ENCODE data around the gene PWWP2B.

PWWP2B gene

DNA sequence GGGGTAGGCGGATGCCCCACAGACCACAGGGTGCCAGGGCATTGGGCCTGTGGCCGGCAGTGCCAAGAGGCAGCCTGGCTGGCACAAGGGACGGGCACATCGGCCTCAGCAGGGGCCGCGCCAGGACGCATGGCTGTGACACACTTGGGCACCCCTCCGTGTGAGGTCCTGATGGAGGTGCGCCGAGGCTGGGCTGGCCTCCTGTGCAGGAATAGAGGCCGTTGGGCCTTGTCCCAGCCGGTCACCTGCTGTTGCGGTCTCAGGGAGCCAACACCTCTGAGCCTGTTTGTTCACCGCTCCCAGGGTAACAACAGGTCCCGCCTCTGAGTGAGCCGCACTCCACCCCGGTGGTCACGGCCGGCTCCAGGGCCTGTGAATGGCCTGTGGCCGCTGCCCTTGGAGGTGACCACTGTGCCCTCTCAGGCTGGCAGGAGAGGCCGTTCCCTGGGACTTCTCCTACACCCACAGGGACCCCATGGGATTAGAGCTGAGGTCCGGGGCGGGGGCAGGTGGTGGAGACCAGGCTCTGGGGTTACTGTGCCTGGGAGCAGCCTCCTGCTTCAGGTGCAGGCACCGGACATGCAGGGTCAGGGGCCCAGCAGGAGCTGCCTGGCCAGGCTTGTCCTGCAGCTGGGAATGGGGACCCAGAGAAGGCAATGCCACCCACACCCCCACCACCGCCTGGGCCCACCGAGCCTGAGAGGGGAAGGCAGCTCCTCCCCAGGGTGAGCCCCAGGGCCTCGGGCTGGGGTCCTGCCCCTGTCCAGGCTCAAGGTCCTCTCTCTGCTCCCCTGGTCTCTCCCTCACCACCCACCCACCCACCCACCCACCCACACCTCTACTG is 12.0 kb downstream of the PWWP2B start:
- no peak for DNase-seq

DNA sequence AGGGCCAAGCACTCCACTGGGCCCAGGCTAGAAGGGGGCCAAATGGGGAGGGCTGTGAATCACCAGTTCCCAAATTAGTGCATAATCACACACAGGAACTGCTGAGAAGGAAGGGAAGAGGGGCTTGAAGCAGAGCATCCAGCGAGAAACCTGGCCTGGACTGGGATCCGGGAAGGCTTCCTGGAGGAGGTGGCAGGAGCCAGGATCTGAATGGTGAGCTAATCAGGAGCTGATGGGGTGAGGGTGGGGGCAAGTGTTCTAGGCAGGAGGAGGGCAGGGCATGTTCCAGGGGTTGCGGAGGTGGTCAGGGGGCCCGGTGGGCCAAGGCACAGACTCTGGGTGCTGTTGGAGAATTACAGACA is 12.6 kb downstream of the PWWP2B start:
- DNase-seq: no peak

DNA sequence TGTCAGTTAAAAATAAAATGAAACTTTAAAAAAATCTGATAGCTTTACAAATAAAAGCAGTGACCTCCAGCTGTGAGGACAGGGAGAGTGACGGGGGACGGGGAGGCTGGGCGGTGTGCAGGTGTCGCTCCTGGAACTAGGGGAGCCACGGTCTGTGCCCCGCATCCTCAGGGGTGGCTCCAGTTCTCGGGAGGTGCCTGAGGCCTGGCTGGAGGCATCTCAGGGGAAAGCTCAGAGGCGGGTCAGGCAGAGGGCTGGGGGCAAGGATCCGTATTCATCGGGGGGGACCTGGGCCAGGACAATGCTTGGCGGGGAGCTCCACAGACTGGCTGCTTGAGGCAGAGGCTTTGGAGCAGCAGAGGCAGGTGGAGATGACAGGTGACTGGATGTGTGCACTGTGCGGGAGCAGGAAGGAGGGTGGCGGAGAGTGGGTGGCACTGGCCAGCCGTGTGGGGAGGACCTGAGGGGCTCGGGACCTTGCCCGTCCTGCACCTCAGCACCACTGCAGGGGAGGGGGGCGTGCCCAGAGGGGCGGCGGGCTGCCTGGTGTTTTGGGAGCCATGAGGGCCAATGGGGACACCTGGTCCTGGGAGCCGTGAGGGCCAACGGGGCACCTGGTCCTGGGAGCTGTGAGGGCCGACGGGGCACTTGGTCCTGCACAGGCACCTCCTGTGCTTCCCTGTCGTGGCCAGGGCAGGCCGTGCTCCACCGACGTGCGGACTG is 13.2 kb downstream of the PWWP2B start:
- DNase-seq: no peak

DNA sequence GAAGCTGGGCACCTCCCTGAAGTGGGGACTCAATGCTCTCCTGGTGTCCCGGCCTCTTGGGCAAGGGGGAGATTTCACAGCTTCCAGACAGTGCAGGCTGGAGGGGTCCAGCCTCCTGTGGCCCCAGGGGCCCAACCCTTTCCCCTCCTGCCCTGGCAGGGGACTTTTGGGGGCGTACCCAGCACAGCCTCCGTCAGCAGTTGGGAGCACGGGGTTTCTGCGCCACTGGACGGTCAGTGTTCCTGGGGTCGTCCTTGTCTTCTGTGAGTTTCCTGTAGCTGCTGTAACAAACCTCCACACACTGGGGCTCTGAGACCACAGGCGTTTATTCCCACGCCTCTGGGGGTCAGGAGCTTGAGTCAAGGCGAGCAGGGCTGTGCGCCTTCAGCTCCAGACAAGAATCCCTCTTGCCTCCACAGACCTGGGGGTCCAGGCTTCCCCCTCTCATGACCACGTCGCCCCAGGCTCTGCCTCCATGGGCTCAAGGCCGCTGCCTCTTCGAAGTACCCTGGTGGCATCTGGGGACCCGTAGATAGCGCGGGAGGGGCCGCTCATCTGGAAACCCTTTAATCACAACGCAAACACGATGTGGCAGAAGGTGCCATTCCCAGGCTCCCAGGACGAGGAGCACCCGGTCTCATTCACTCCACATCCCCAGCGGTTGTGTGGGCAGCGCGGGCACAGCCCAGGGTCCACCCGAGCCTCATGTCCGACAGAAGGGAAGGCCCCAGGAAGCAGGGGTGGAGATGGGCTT is 14.0 kb downstream of the PWWP2B start:
- DNase-seq: no peak

DNA sequence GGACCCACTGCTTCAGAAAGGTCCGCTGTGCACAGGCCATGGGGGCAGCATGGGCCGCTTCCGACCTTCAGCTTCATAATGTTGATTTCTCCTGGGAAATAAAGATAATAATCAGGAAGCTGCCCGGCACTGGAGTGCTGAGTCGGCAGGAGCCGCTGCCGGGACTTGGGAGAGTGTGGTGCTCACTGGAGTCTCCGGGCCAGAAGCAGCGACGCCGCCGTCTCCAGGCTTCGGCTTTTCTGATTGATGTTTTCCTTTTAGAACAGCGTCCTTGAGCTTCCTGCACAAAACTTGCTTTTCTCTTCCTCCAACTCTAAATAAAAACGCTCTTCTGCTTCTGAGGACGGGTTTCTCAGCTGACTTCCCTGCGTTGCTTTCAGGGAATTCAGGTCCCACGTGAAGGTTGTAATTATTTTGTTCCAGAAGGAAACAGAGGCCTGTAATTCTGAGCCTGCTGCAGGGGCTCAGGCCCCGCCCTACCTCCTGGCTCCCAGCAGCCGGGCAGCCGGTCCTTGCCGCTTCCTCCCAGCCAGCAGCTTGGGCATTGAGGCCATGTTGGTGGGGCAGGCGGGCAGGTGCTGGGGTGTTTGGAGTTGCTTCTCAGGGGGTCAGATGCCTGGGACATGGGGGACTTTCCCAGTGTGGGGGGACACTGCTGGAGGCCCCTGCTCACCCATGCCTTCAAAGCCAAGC is 14.7 kb downstream of the PWWP2B start:
- no peak for DNase-seq

DNA sequence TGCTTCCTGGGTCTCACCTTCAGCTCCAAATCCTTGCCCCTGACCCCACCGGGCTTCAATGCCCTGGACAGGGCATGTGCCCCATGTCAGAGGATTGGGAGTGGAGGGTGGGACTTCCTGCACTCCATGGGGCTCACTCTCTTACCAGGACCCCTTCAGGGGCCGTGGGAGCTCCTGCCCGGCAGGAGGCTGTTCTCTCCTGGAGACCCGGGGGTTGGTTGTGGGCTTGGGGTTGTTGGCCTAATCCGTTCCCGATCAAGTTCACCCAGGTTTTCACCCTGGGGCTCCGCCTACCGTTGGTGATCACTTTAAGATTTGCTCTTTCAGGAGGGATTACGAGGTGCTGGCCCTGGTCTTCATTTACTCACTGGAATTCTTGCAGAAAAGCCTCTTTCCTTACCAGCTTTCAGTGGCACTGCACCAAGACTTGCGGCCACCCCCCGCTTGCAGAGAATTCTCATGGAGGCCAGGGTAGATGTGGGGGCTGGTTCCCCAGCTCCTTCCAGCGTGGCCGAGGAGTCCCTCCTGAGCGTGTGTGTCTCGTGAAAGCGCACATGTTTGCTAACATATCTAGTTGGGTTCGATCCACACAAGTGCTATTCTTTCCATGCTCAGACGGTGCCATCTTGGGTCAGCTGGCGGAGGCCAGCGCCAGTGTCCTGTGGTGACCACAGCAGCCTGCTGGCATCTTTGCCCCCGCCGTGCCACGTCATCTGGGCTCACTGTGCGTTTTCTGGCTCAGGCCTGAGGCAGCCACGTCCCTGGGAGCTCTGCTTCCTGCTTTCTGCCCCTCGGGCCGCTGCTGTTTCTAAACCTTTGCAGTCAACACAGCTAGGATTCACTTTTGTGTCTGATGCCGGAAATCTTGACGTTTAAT is 15.6 kb downstream of the PWWP2B start:
- DNase-seq: no peak

DNA sequence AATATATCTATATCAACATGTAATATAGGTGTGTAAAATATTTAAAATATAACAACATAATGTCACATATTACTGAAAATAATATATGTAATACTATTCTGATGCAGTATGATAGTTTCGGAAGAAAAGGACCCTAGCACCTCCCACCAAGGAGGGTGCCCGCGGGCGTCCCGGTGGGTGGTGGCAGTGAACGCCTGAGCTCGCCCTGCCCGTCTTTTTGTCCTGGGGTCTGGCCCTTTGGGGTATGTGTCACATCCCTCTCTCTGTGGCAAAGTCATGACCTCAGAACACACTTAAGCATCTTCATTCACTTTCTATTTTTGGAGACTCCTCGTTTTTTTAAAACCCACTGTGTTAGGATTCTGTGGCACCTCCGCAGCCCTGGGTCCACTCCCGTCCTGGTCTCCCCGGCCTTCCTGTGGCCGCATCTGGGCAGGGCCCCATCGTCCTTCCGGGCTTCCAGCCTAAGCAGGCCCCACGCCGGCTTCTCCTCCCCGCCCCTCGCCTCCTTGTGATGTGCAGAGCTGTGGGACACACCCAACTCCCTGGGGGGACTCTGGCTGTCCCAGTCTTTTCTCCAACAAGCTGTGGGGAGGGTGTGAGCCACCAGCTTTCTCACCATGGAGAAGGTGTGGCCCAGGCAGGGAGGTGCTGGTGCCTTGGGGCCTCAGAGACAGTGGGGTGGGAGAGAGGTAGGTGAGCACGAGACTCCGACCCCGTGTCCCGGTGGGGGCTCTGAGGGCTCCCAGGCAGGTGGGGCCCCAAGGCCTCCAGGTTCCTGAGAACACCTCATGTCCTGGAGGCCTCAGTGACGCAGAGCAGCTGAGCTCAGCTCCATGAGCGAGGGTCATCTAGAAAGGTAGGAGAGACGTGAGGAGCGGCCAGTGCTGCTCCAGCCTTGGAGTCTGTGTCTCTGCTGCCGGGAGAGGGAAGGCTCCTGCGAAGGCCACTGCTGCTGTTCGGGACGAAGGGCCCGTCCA is 16.5 kb downstream of the PWWP2B start:
- no peak for DNase-seq

DNA sequence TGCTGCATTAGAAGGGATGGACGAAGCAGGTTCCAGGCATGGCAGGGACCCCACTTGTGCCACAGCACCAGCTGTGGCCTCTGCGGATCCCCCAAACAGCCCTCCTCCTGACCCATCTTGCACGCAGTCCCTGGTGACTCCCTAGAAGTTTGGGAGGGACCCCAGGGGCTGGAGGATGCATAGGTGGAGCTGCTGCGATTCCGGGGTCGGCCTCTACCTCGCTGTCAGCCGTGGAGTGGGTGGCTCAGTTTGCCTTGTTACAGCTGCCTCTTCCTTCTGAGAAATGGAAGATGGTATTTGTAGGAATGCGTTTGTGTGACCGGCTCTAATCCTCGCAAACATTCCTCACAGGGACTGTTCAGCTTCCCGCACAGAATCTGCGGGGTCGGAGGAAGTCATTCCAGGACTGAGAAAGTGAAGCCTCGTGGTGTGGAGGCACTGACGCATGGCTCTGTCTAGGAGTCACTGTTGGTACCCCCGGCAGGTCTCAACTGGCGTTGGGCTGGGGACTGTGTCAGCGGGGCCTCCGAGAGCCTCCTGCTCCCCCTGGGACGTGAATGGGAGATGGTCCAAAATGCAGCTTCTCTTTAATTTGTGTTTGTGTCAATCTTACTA is 17.5 kb downstream of the PWWP2B start:
- DNase-seq: no peak

DNA sequence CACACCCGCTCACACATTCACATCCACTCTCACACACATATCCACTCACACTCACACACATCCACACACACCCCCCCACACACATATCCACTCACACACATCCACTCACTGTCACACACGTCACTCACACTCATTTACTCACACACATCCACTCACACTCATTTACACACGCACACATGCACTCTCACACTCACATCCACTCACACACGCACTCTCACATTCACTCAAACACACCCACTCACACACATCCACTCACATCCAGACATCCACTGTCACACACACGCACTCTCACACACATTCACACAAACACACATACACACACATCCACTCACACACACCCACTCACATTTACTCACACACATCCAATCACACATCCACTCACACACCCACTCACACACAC is 18.3 kb downstream of the PWWP2B start:
- no peak for DNase-seq

DNA sequence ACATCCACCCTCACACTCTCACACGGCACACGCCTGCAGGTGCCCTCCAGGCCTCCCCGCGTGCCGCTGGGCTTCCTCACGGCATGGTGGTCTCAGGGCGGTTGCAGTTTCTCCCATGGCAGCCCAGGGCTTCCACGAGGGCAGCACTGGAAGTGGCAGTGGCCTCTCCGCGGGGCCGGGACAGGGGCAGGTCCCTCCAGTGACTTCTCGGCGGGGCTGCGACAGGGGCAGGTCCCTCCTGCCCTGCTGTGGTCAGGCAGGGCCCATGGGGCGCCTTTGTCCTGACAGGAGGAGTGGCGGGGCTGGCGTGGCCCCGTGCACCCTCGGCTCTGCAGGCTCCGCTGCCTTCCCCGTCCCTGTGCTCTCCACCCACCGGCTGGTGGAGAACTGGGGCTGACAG is 19.0 kb downstream of the PWWP2B start:
- no peak for DNase-seq

DNA sequence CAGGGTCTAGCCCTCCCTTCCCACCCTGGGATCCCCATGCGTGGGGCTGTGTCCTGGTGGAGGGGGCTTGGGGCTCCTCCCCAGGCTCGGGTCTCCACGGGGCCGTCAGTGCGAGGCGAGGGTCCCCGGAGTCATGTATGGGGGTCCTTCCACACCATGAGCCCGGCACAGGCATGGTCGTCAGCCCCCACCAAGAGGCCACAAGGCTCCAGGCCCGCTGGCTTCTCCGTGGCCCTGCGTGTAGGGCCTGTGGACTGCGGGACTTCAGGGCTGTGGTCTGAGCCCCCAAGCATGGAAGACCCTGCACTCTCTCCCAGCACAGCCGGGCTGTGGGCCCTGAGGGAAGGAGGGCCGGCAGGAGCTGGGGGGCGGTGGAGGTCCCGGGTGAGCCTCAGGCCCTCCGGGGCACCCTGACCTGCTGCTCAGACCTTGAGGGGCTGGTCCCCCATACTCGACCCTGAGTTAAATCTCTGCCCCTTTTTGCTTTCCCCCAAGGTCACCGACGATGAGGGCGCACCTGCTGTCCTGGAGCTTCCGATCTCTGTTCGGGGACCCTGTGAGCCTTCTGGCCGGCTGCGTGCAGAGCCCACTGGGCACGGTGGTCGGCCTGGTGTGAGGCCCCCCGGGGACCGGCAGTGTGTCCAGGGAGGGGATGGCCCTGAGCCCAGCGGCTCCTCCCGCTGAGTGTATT is 19.7 kb downstream of the PWWP2B start:
- DNase-seq: no peak

DNA sequence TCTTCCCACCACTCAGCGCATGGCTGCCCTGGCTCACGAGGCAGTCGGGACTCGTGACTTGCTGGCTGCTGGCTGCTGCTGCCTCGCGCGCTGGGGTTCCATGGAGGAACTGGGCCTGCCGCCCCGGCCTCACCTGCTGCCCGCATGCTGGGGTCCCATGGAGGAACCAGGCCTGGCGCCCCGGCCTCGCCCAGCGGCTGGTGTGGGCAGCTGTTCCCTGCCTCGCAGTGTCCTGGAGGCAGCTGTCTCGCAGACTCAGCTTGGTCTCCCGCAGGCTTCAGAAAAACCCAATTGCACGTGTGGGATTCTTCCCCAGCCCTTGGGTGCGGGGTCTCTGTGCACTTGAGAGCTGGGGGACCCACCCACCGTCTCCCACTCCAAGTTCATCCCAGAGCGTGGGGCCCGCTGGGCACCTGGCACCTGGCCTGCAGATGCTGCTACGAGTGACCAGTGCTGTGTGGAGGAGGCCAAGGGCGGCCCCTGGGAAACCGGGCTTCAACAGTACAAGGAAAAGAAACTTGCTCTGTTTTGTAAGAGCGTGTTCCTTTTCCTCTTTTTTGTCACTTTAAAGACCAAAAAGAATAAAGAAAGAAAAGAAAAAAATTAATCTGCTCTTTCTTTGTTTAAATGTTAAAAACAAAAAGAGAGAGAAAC is 20.4 kb downstream of the PWWP2B start:
- DNase-seq: no peak

DNA sequence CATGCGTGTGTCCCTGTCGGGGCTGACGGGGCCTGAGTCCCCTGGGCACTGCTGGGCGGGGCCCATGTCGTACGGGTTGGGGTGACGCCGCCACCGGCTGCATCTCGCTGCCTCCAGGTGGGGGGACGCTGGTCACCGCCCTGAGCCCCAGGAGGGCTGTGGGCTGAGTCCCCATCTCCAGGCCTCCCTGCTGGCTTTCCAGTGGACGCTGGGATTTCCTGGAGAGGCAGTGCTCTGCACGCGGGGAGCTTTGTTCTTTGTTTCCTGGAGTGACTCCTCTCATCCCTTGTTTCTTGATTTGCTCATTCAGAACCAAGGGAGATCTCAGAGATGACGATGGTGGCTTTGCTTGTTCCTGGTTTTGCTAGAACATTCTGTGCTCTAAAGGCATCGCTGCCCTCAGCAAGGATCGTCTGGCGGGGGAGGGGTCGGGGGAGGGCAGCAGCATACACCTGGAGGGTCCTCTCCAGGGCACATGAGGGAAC is 21.0 kb downstream of the PWWP2B start:
- DNase-seq: no peak

DNA sequence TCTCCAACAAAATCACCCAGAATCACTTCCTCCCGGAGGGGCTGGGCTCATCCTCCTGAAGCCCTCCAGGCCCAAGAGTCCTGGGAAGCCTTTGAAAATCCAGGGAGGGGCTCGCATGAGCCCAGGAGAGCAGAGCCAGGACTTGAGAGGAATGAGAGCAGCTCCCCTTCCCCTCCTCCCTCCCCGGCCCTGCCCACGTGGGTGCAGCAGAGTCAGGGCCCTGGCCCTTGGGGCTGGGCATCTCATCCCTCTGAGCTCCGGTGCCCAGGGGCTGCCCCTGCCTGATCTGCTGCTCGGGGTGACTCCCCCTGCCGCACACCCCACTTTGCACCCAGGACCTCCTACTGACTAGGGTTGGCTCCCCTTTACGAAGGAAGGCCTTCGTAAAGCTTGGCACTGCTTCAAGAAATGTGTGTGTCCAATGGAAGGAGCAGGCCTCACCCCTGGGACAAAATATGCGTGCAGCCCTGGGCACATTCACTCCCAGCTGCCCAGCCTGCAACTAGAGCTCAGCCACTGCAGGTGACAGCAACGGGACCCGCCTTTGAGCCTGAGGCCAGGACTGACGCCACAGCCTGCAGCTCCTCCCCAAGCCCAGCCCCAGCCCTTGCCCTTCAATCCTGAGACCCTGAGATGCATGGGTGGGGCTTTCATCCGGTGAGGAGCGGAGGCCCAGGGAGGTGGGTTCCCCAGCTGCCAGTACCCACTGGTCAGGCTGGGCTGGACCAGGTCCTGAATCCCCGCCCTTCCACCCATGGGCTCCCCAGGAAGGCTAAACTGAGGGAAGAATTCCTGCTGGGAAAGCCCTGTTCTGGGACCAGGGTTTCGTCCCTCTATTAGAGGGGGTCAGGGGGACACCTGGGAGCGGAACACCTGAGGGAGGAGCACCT is 21.8 kb downstream of the PWWP2B start:
- no peak for DNase-seq

DNA sequence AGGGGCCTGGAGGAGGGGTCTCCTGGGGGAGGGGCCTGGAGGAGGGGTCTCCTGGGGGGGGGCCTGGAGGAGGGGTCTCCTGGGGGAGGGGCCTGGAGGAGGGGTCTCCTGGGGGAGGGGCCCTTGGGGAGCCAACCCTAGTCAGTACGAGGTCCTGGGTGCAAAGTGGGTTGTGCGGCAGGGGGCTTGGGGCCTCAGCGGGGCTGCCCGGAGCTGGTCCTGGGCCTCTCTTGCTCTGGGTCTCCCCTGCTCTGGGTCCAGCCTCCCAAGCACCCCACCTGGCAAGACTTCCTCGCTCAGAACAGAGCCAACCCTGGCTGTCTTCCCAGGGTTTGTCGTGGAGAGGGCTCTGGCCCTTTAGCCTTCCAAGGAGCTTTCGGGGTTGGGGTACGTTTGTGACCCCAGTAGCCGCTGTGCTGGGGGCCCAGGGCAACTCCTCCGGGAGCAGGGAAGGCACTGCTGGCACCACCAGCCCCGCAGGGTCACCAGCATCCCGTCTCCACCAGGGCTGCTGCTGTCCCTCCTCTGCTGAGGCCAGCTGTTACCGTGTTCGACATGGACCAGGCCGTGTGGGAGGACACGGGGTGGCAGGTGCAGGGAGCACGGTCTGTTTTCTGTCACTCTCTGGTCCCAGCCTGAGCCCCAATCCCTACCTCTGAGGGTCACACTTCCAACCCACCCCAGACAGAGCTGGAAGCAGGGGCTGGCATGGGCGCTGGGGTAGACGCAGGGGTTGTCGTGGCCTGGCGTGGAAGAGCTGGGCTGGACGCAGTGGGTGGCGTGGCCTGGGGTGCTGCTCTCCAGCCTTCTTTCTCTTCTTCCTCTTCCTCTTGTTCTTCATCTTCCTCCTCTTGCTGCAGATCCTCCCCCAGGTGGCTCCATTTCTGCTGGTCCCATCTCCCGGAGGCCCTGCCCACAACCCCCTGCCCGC is 22.8 kb downstream of the PWWP2B start:
- DNase-seq: no peak

DNA sequence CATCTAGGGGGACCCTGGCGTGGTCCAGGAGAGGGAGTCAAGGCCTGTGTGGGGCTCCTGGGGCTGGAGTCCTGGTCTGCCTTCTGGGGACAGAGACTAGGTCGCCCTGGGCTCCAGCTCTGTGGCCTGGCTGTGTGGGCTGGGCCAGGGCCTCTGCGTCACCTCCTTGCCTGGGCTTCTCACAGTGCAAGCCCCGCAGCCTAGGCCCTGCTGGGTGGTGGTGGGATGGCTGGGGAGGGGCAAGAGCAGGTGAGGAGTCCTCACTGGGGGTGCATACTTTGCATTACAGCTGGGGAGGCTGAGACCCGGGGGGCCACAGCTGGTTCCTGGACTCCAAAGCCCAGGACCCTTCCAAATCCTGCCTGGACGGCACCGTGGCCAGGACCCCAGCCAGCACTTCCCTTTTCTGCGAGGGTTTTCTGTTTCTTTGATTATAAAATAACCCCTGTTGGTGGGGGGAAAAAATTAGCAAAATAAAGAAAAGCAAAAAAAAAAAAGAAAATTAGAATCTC is 23.5 kb downstream of the PWWP2B start:
- no peak for DNase-seq

Measured in activated CD4-positive, alpha-beta T cell treated with anti-CD3 and anti-CD28 coated beads for 1 hour (primary cell).